HAP-1 (cell line): Measurements from ENCODE around the gene OSBPL2.

ENCODE experiments used
- DNase-seq, 2 experiments: peaks; one replicate each; pipeline ENCODE4 v3.0.0-alpha.2; 2016 to 2020; ENCODE audit warnings: low spot score in 2 of 2
- H3K27me3 ChIP-seq: fragments of 250-450 bp; sonication (Bioruptor Pico); 2 replicates; pipeline ENCODE4 v1.5.1; 2020; ENCODE audit warnings: low read depth, mild to moderate bottlenecking, moderate library complexity
- H3K36me3 ChIP-seq: fragments of 250-450 bp; sonication (Bioruptor Pico); replicated peaks from 2 replicates; pipeline ENCODE4 v1.5.1; 2020; ENCODE audit warnings: mild to moderate bottlenecking
- H3K4me1 ChIP-seq: fragments of 250-450 bp; sonication (Bioruptor Pico); 2 replicates; pipeline ENCODE4 v1.5.1; 2020; ENCODE audit warnings: mild to moderate bottlenecking
- H3K4me3 ChIP-seq: fragments of 250-450 bp; sonication (Bioruptor Pico); 2 replicates; pipeline ENCODE4 v1.5.1; 2020; ENCODE audit warnings: mild to moderate bottlenecking, moderate library complexity
- H3K9me3 ChIP-seq: fragments of 250-450 bp; sonication (Bioruptor Pico); 2 replicates; pipeline ENCODE4 v1.5.1; 2020; ENCODE audit warnings: mild to moderate bottlenecking, moderate library complexity
- in situ Hi-C: fragments of 300-500 bp; cut with MboI; formaldehyde crosslinking; loops from 3 replicates; pipeline ENCODE4 v1.14.3; 2020; ENCODE audit warnings: low sequenced_read_pairs, inconsistent platforms, mixed read lengths

OSBPL2 gene

DNA sequence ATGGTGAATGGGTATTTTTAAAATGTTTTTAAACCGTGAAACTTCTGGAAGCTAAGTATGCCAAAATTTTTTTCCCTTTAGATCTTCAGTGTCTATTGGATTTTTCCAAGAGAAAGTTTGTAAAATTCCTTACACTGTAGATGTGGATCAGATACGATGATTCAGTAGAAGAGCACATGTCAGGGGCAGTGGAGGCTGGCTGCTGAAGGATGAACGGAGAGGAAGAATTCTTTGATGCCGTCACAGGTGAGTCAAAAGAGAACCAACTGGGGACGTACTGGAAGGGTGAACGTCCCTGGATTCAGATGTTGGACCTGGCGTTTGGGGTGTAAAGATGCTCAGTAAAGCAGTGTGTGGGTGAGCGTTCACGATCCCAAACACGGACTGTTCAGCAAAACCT lies 17.7 kb downstream of the OSBPL2 start:
- H3K4me1 ChIP-seq: no peaks in the 10 kb centered on the region
- no peaks in the 10 kb centered on the region for H3K27me3 ChIP-seq
- no peaks in the 10 kb centered on the region for H3K9me3 ChIP-seq
- peaks cover 12% of the 10 kb centered on the region for H3K36me3 ChIP-seq
- H3K4me3 ChIP-seq: no peak overlapping the region
- in situ Hi-C loops: no loop called here
- DNase-seq: no peak

- in situ Hi-C loops: no loop called here
- H3K9me3 ChIP-seq: no peaks in the 10 kb centered on the region
- H3K4me1 ChIP-seq: no peaks in the 10 kb centered on the region
- no peak for DNase-seq
- no peaks in the 10 kb centered on the region for H3K27me3 ChIP-seq
- H3K4me3 ChIP-seq: no peak overlapping the region
- H3K36me3 ChIP-seq: peaks cover 16% of the 10 kb centered on the region
Observed at GRCh38 chr20:62258499-62259293, 20.4 kb downstream of the OSBPL2 start.

DNA sequence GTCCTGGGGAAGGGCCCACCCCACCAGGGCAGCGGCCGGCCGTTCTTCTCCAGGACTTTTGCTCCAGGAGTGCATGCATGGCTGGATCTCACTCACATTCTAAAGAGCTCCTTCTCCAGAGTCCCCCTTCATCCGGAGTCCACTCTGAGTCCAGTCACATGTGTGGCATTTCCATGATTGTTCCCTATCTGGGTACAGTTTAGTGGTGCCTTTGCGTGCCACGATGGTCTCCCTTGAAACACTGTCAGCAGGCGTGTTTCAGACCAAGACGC lies 20.9 kb downstream of the OSBPL2 start:
- no peak for DNase-seq
- in situ Hi-C loops: no loop called here
- peaks cover 16% of the 10 kb centered on the region for H3K36me3 ChIP-seq
- no peaks in the 10 kb centered on the region for H3K4me1 ChIP-seq
- no peaks in the 10 kb centered on the region for H3K27me3 ChIP-seq
- no peaks in the 10 kb centered on the region for H3K9me3 ChIP-seq
- no peak overlapping the region for H3K4me3 ChIP-seq

DNA sequence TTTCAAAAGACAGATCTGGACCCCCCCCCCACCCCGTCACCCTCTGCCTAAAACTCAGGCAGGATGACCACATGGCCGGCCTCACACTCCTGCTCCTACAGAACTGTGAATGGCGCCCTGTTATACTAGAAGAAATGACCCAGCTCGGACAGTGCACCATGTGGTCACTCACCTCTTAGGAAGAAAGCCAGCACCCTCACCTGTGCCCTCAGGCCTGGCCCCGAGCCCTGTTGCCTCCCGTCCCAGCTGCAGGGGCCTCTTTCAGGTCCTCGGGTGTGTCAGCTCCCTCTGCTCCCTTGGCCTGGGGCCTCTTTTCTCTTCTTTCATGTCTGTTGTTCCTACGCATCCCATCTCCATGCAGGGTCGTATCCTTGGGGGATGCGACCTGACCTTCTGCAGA lies 23.7 kb downstream of the OSBPL2 start:
- H3K27me3 ChIP-seq: no peaks in the 10 kb centered on the region
- H3K36me3 ChIP-seq: peaks cover 17% of the 10 kb centered on the region
- in situ Hi-C loops: no loop called here
- no peak for DNase-seq
- H3K9me3 ChIP-seq: no peaks in the 10 kb centered on the region
- no peak overlapping the region for H3K4me3 ChIP-seq
- H3K4me1 ChIP-seq: no peaks in the 10 kb centered on the region

- Histone ChIP-seq H3K9me3 (no peaks in the 10 kb centered on the region), H3K27me3 (no peaks in the 10 kb centered on the region), H3K36me3 (peaks cover 23% of the 10 kb centered on the region), H3K4me3 (no peak overlapping the region), H3K4me1 (no peaks in the 10 kb centered on the region)
- in situ Hi-C loops: no loop called here
- no peak for DNase-seq
Observed at GRCh38 chr20:62263396-62263795, 25.1 kb downstream of the OSBPL2 start.

GRCh38 chr20:62265365-62265764 lies 27.0 kb downstream of the OSBPL2 start:
- H3K9me3 ChIP-seq: no peaks in the 10 kb centered on the region
- in situ Hi-C loops: no loop called here
- no peak overlapping the region for H3K4me3 ChIP-seq
- no peaks in the 10 kb centered on the region for H3K4me1 ChIP-seq
- no peaks in the 10 kb centered on the region for H3K27me3 ChIP-seq
- DNase-seq: no peak
- H3K36me3 ChIP-seq: peaks cover 20% of the 10 kb centered on the region

GRCh38 chr20:62266340-62266739 lies 28.0 kb downstream of the OSBPL2 start:
- Histone ChIP-seq H3K36me3 (peaks cover 15% of the 10 kb centered on the region; the same call in 1 of the 2 replicates), H3K4me3 (no peak overlapping the region), H3K4me1 (no peaks in the 10 kb centered on the region), H3K9me3 (no peaks in the 10 kb centered on the region), H3K27me3 (no peaks in the 10 kb centered on the region)
- in situ Hi-C loops: no loop called here
- peak in 1 of 2 experiments; percentile 29 for DNase-seq

DNA sequence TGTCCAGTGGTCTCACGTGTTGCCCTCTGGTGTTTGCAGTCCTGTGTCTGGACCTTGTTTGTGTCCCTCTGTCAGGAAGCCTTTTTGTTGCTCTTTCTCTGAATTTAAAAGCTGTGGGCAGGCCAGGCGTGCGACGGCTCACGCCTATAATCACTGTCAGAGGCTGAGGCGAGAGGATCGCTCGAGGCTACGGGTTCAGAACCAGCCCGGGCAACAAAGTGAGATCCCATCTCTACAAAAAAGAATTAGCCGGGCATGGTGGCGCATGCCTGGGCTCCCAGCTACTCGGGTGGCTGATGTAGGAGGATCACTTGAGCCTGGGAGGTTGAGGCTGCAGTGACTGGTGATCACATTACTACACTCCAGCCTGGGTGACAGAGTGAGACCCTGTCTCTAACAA lies 28.5 kb downstream of the OSBPL2 start:
- no peaks in the 10 kb centered on the region for H3K4me1 ChIP-seq
- no peak overlapping the region for H3K4me3 ChIP-seq
- peaks cover 14% of the 10 kb centered on the region for H3K36me3 ChIP-seq
- DNase-seq: no peak
- no peaks in the 10 kb centered on the region for H3K9me3 ChIP-seq
- no peaks in the 10 kb centered on the region for H3K27me3 ChIP-seq
- in situ Hi-C loops: no loop called here

DNA sequence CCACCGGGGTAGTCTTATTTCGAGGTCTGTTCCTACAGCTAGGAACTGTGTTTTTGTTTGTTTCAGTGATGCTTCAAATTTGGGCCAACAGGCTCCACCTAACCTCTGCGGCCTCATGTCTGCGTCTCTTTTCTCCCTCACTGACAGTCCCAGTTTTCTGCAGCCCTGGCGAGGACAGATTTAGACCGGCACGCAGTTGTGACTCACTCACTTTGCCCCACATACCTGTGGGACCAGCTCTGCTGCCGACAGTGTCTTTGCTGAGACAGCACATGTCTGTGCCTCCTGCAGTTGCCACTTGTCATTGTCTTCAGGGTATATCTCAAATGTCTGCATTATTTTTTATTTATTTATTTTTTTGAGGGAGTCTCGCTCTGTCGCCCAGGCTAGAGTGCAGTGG lies 29.2 kb downstream of the OSBPL2 start:
- H3K4me1 ChIP-seq: no peaks in the 10 kb centered on the region
- peaks cover 10% of the 10 kb centered on the region for H3K36me3 ChIP-seq
- in situ Hi-C loops: no loop called here
- no peak for DNase-seq
- H3K27me3 ChIP-seq: no peaks in the 10 kb centered on the region
- H3K4me3 ChIP-seq: no peak overlapping the region
- no peaks in the 10 kb centered on the region for H3K9me3 ChIP-seq

DNA sequence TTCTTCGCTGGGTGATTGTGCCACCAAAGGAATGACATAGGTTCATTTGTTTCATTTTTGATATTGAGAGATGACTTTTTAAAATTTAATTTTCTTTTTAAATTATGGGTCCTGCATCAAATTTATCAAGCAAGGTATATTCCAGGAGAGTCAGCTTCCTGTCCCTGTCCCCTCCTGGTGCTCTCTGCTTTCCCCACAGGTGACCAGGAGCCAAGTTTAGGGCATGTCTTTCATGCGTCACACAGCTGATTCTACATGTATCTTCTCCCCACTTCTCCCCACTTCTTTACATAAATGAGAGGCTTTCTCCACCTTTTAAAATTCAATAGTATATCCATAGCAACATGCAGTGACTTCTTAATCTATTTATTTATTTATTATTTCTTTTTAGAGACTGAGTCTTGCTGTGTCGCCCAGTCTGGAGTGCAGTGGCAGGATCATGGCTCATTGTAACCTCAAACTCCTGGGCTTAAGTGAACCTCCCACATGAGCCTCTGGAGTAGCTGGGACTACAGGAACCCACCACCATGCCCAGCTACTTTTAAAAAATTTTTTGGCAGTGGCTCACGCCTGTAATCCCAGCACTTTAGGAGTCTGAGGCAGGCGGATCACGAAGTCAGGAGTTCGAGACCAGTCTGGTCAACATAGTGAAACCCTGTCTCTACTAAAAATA lies 30.0 kb downstream of the OSBPL2 start:
- DNase-seq: no peak
- no peak overlapping the region for H3K4me3 ChIP-seq
- in situ Hi-C loops: no loop called here
- H3K36me3 ChIP-seq: peaks cover 18% of the 10 kb centered on the region
- no peaks in the 10 kb centered on the region for H3K9me3 ChIP-seq
- no peaks in the 10 kb centered on the region for H3K4me1 ChIP-seq
- no peaks in the 10 kb centered on the region for H3K27me3 ChIP-seq

- Histone ChIP-seq H3K4me3 (no peak overlapping the region), H3K36me3 (peaks cover 19% of the 10 kb centered on the region), H3K9me3 (no peaks in the 10 kb centered on the region), H3K4me1 (no peaks in the 10 kb centered on the region), H3K27me3 (no peaks in the 10 kb centered on the region)
- in situ Hi-C loops: no loop called here
- no peak for DNase-seq
Observed at GRCh38 chr20:62269378-62269777, 31.1 kb downstream of the OSBPL2 start.

GRCh38 chr20:62269871-62270270 lies 31.6 kb downstream of the OSBPL2 start:
- H3K36me3 ChIP-seq: peaks cover 19% of the 10 kb centered on the region

GRCh38 chr20:62272200-62272599 lies 33.9 kb downstream of the OSBPL2 start:
- no peak for DNase-seq
- Histone ChIP-seq H3K36me3 (peaks cover 13% of the 10 kb centered on the region; the same call in 1 of the 2 replicates), H3K27me3 (no peaks in the 10 kb centered on the region), H3K9me3 (no peaks in the 10 kb centered on the region), H3K4me1 (no peaks in the 10 kb centered on the region), H3K4me3 (no peak overlapping the region)
- in situ Hi-C loops: no loop called here

More at GRCh38 chr20:62269871-62270270, 31.6 kb downstream of the OSBPL2 start:
- Histone ChIP-seq H3K4me1 (no peaks in the 10 kb centered on the region), H3K4me3 (no peak overlapping the region), H3K9me3 (no peaks in the 10 kb centered on the region), H3K27me3 (no peaks in the 10 kb centered on the region)
- no peak for DNase-seq
- in situ Hi-C loops: no loop called here

GRCh38 chr20:62273416-62273815 lies 35.1 kb downstream of the OSBPL2 start:
- no peaks in the 10 kb centered on the region for H3K9me3 ChIP-seq
- no peak for DNase-seq
- peaks cover 8% of the 10 kb centered on the region; the same call in 1 of the 2 replicates for H3K36me3 ChIP-seq
- H3K27me3 ChIP-seq: no peaks in the 10 kb centered on the region
- in situ Hi-C loops: no loop called here
- no peaks in the 10 kb centered on the region for H3K4me1 ChIP-seq
- no peak overlapping the region for H3K4me3 ChIP-seq
